ENCODE data around the gene FCN1. TPM values are rescaled to one million over a fixed set of nuclear protein-coding genes. Genes with fewer than 3 reads are reported as not detected.

The FCN1 gene
- total and polyA plus RNA-seq, 9 of the 15 experiments (the other 6 are each of a cell fraction or from before 2014, with no cell fraction given) = not detected

DNA sequence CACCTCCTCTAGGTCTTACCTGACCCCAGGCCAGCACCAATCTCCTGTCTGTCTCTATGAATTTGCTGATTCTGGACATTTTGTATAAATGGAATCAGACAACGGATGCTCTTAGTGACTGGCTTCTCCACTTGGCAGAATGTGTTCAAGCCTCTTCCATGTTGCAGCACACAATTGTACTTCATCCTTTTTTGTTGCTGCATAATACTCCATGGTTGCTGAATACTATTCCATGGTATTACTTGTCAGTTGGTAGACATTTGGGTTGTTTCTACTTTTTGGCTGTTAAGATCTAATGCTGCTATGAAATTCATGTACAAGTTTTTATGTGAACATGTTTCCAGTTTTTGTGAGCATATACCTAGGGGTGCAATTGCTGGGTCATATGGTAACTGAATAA, 34.3 kb upstream of the FCN1 start:
- ChIA-PET CTCF (ENCODE audit: low intra/inter-chr PET ratio) (no interaction called here), POLR2A (no interaction called here)
- no peaks in the 10 kb centered on the region for H4K20me1 ChIP-seq (replicated peaks; ENCODE audit: control insufficient read depth, insufficient read depth, low read length)
- no peak overlapping the region for H3K27ac ChIP-seq (ENCODE audit: extremely low read depth, low read depth, low read length)
- no peaks in the 10 kb centered on the region for H3K9me1 ChIP-seq (ENCODE audit: control insufficient read depth, insufficient read depth, low read length)
- in situ Hi-C loops (cut with MboI) = no loop called here
- TF ChIP-seq HDAC1 (IDR thresholded peaks at IDR 0.05) (no peak), MAFF (IDR thresholded peaks at IDR 0.05; ENCODE audit: low read length) (no peak), HNRNPLL (IDR thresholded peaks at IDR 0.05; ENCODE audit: low read depth, low read length, poor library complexity, severe bottlenecking) (no peak), SAFB (IDR thresholded peaks at IDR 0.05; ENCODE audit: borderline replicate concordance, low read depth, low read length) (no peak), ZNF146 (CRISPR knock-in tag; IDR thresholded peaks at IDR 0.05; ENCODE audit: unreplicated experiment) (peak; percentile 22)
- TF ChIP-seq, protein P1, sequence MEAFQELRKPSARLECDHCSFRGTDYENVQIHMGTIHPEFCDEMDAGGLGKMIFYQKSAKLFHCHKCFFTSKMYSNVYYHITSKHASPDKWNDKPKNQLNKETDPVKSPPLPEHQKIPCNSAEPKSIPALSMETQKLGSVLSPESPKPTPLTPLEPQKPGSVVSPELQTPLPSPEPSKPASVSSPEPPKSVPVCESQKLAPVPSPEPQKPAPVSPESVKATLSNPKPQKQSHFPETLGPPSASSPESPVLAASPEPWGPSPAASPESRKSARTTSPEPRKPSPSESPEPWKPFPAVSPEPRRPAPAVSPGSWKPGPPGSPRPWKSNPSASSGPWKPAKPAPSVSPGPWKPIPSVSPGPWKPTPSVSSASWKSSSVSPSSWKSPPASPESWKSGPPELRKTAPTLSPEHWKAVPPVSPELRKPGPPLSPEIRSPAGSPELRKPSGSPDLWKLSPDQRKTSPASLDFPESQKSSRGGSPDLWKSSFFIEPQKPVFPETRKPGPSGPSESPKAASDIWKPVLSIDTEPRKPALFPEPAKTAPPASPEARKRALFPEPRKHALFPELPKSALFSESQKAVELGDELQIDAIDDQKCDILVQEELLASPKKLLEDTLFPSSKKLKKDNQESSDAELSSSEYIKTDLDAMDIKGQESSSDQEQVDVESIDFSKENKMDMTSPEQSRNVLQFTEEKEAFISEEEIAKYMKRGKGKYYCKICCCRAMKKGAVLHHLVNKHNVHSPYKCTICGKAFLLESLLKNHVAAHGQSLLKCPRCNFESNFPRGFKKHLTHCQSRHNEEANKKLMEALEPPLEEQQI (IDR thresholded peaks at IDR 0.05) = no peak
- TF ChIP-seq, protein P2, sequence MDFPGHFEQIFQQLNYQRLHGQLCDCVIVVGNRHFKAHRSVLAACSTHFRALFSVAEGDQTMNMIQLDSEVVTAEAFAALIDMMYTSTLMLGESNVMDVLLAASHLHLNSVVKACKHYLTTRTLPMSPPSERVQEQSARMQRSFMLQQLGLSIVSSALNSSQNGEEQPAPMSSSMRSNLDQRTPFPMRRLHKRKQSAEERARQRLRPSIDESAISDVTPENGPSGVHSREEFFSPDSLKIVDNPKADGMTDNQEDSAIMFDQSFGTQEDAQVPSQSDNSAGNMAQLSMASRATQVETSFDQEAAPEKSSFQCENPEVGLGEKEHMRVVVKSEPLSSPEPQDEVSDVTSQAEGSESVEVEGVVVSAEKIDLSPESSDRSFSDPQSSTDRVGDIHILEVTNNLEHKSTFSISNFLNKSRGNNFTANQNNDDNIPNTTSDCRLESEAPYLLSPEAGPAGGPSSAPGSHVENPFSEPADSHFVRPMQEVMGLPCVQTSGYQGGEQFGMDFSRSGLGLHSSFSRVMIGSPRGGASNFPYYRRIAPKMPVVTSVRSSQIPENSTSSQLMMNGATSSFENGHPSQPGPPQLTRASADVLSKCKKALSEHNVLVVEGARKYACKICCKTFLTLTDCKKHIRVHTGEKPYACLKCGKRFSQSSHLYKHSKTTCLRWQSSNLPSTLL (IDR thresholded peaks at IDR 0.05) = no peak
- TF ChIP-seq, protein P3, sequence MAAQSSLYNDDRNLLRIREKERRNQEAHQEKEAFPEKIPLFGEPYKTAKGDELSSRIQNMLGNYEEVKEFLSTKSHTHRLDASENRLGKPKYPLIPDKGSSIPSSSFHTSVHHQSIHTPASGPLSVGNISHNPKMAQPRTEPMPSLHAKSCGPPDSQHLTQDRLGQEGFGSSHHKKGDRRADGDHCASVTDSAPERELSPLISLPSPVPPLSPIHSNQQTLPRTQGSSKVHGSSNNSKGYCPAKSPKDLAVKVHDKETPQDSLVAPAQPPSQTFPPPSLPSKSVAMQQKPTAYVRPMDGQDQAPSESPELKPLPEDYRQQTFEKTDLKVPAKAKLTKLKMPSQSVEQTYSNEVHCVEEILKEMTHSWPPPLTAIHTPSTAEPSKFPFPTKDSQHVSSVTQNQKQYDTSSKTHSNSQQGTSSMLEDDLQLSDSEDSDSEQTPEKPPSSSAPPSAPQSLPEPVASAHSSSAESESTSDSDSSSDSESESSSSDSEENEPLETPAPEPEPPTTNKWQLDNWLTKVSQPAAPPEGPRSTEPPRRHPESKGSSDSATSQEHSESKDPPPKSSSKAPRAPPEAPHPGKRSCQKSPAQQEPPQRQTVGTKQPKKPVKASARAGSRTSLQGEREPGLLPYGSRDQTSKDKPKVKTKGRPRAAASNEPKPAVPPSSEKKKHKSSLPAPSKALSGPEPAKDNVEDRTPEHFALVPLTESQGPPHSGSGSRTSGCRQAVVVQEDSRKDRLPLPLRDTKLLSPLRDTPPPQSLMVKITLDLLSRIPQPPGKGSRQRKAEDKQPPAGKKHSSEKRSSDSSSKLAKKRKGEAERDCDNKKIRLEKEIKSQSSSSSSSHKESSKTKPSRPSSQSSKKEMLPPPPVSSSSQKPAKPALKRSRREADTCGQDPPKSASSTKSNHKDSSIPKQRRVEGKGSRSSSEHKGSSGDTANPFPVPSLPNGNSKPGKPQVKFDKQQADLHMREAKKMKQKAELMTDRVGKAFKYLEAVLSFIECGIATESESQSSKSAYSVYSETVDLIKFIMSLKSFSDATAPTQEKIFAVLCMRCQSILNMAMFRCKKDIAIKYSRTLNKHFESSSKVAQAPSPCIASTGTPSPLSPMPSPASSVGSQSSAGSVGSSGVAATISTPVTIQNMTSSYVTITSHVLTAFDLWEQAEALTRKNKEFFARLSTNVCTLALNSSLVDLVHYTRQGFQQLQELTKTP (IDR thresholded peaks at IDR 0.05; ENCODE audit: low read depth in 1 of 2, partially characterized antibody in 2 of 2) = no peak
- no peak overlapping the region for H3K4me3 ChIP-seq
- no TSS peak for BruUV-seq (replicated peaks)
- FAIRE-seq (no peak), DNase-seq (ENCODE audit: extremely low read depth in 1 of 4, low spot score in 3 of 4) (no peak), ATAC-seq (no peak)
- H3K4me1 ChIP-seq (replicated peaks in 1 of 2; ENCODE audit: control insufficient read depth in 2 of 2, insufficient read depth in 2 of 2, low read length in 2 of 2) = no peaks in the 10 kb centered on the region
- H3K4me2 ChIP-seq (ENCODE audit: insufficient read depth, low read length) = no peak overlapping the region
- H3K9me3 ChIP-seq (replicated peaks; ENCODE audit: control insufficient read depth, insufficient read depth, low read depth, low read length) = no peaks in the 10 kb centered on the region
- WGBS (ENCODE audit: insufficient coverage, low coverage, missing lambda C conversion rate) = 15% methylated on average over 1 of the region's 1 CpG
- no peak overlapping the region for H3K9ac ChIP-seq (ENCODE audit: insufficient read depth in 1 of 2, low read depth in 2 of 2, low read length in 2 of 2)
- no peak overlapping the region for H2AFZ ChIP-seq (ENCODE audit: low read depth, low read length)
- H3K36me3 ChIP-seq (ENCODE audit: control insufficient read depth, insufficient read depth, low read length) = no peaks in the 10 kb centered on the region
- H3K79me2 ChIP-seq (ENCODE audit: control insufficient read depth, insufficient read depth, low read length) = no peaks in the 10 kb centered on the region
- intact Hi-C loops (cut with micrococcal nuclease) = no loop called here
- peaks cover 0 to 2% of the 10 kb centered on the region in 2 experiments; a peak in 2 of 5 replicates for H3K27me3 ChIP-seq (ENCODE audit: control insufficient read depth in 2 of 2, insufficient read depth in 2 of 2, low read length in 2 of 2)
